ENCODE results near the gene NAGPA.
"Not testable (repeated sequence)": the region's sequence is repeated elsewhere in the genome, so short reads cannot be mapped to it uniquely, and the experiment has no call there.

NAGPA gene, protein sequence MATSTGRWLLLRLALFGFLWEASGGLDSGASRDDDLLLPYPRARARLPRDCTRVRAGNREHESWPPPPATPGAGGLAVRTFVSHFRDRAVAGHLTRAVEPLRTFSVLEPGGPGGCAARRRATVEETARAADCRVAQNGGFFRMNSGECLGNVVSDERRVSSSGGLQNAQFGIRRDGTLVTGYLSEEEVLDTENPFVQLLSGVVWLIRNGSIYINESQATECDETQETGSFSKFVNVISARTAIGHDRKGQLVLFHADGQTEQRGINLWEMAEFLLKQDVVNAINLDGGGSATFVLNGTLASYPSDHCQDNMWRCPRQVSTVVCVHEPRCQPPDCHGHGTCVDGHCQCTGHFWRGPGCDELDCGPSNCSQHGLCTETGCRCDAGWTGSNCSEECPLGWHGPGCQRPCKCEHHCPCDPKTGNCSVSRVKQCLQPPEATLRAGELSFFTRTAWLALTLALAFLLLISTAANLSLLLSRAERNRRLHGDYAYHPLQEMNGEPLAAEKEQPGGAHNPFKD

DNA sequence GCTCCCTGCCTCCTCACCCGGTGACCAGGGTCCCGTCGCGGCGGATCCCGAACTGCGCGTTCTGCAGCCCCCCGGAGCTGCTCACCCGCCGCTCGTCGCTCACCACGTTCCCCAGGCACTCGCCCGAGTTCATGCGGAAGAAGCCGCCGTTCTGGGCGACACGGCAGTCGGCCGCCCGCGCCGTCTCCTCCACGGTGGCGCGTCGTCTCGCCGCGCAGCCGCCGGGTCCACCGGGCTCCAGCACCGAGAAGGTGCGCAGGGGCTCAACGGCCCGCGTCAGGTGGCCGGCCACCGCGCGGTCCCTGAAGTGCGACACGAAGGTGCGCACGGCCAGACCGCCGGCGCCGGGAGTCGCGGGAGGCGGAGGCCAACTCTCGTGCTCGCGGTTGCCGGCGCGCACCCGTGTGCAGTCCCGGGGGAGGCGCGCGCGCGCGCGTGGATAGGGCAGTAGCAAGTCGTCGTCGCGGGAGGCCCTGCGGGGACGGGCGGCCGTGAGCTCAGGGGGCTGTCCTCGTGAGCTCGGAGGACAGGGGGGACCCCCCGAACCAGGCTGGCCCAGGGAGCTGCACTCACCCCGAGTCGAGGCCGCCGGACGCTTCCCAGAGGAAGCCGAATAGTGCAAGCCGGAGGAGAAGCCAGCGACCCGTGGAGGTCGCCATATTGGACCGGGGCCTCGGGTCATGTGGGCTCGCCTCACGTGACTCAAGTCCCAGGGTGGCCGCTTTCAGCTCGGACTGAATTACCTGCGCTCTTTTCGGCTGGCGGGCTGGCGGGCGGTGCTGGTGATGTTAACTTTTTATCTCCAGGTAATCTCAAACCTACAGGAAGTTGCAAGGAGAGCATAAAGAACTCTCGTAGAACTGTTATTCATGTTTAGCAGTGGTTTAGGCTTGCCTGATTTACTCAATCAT lies at the start of gene NAGPA:
Gene NAGPA (minus strand): TSS at position 680 of the 911 bp plus-strand sequence. CDS start 21 bp downstream, at position 659.
- peak; percentile 78 for DNase-seq

DNA sequence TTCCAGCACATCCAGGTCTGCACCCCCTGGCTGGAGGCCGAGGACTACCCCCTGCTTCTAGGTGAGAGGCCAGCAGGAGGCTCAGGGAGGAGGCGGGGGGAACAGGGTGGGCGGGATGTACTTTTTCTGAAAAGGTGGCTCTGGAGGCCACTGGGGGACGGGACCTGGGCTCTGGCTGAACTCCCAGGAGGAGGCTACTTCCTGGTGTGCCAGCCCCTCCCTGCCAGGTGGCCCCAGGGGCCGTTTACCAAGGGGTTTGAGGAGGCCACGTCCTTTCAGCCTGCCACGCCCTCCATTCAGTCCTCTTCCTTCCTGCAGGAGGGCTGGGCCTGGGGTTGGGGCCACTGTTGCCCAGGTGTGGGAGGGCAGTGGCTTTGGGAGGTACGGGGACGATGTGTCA lies 47.3 kb upstream of the NAGPA start:
- DNase-seq: not testable (repeated sequence)

DNA sequence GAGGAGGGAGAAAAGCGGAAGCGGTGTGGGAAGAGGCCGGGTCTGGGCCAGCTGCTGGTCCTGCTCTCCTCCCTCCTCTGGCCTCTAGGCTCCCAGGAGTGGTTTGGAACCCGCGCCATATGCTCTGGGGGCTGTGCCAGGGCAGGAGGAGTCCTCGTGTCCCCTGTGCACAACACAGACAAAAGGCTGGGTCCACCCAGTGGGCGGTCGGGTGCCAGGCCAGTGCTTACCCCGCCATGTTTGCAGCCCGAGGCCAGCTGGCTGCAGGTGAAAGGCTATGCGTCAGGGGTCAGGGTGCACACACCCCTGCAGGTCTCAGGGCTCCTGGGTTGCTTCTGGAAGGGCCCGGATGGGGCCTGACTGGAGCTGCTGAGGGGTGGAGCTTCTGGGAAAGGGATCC lies 46.7 kb upstream of the NAGPA start:
- DNase-seq: not testable (repeated sequence)

DNA sequence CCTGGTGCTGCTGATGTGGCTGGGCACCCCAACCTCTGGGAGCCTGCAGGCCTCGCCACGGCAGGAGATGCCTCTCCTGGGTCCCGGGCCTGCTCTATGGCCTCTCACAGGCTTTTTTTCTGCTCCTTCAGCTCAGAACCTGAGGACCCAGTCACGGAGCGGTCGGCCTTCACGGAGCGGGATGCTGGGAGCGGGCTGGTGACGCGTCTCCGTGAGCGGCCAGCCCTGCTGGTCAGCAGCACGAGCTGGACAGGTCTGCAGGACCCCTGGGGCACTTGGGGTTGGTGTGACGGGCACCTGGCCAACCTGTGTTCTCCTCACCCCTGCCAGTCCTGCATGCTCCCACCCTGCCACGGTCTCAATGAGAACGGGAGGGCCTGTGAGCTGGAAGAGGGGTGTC lies 44.9 kb upstream of the NAGPA start:
- DNase-seq: no peak

DNA sequence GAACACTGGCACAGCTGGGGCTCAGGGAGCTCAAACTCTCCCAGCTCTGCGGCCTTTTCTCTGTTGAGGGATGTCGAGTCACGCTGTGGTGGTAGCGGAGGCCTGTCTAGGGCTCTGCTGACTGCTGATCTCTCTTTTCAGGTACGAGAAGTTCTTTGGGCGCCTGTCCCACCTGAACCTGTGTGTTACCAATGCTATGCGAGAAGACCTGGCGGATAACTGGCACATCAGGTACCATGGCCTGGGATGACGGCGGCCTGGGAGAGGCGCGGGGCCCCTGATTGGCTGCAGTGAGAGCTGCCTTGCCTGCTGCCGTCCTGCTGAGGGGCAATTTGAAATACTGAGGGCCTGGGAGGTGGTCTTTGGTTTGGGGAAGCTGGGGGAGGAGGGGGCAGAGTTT lies 43.6 kb upstream of the NAGPA start:
- no peak for DNase-seq

DNA sequence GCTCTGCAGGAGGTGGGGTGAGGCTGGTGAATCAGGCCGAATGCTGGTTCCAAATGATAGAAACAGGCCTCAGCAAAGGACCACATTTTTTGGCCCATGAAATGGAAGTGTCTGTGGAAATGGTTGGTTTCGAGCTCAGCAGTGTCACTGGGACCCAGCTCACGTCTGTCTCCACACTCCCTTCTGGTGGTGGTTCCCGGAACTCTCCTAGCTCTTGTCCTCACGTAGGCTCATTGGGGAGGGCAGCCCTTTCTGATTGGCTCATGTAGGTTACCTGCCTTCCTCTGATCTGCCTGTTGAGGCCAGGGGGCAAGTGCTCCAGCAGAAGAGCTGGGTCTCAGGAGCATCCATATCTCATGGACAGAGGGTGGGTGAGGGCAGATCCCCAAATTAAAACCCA lies 41.9 kb upstream of the NAGPA start:
- no peak for DNase-seq

DNA sequence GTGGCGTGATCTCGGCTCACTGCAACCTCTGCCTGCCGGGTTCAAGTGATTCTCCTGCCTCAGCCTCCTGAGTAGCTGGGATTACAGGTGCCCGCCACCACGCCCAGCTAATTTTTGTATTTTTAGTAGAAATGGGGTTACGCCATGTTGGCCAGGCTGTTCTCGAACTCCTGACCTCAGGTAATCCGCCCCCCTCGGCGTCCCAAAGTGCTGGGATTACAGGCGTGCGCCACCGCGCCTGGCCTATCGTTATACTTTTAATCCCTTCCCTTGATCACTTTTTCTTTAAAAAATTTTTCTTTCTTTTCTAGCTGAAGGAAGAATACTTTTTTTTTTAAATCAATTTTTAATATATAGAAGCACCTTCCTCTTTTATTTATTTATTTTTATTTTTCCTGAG lies 40.0 kb upstream of the NAGPA start:
- not testable (repeated sequence) for DNase-seq

DNA sequence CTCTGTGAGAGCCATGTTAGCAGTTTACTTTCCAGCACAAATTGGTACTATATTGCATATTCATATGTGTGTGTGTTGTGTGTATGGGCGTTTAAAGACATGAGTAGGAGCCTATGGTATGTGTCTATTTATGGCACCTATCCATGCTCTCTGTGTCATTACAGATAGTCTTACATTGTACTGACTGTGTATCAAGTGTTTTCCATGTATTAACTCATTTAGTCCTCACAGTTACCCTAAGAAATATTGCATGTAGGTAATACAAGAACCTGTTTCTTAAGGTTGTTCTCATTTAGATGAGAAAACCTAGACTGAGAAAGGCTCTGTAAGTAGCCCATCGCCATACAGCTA lies 39.5 kb upstream of the NAGPA start:
- no peak for DNase-seq

DNA sequence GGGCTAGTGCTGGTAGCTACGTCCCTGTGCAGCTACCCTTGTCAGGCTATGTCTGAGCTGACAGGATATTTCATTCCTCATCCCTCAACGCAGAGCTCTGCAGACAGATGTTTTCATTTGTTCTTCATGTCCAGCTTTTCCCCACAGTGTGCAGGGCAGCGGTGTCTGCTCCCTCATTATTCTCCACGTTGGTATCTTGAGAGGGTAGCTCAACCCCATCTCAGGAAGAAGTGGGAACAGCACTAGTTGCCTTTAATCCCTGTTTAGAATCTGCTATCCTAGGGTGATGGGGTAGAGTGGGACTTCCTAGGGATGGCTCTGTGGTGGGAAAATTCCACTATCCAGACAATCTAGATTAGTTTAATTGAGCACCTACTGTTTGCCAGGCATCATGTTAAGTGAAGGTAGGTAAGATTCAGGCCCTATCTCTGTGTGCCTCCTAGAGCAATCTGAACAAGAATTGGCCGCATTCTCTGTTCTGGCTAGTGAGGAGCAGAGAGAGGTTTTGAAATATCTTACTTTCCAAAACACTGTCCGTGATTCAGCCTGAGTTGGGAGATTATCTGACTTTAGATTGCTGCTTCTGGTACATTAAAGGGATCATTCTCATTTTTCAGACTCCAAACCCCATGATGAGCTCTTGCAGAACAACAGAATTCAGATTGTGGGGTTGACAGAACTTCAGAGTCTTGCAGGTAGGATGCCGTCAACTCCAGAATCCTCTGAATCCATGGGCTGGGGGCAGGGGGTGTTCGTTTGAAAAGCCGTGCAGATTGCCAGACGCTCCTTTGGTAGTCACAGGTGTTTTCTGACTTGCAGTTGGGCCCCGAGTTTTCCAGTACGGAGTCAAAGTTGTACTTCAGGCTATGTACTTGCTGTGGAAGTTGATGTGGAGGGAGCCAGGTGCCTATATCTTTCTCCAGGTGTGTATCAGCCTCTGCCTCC lies 38.9 kb upstream of the NAGPA start:
- no peak for DNase-seq

DNA sequence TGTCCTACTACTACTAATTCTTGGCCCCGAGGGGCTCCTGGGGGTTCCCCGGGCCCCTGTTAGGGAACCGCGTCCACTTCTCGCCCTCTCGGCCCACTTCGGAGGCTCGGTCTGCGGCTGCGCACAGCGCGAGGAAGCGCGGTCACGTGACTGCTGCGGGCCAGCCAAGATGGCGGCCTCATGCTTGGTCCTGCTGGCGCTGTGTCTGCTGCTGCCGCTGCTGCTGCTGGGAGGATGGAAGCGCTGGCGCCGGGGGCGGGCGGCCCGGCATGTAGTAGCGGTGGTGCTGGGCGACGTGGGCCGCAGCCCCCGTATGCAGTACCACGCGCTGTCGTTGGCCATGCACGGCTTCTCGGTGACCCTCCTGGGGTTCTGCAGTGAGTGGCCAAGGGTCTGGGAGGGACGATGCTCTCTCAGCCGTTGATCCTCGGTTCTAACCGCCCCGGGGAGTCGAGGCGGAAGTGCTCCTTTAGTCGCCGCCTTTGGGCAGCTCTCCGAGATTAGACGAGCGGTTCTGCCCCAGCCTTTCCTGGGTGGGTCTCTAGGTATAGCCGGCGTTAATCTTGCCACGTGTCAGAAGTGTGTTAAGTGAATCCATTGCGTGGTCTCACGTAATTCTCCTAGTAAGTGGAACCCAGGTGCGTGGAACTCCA lies 38.1 kb upstream of the NAGPA start, which contains the start of gene ALG1:
Gene ALG1 (plus strand): TSS at position 163 of the 653 bp plus-strand sequence. CDS start 7 bp downstream, at position 170.
- DNase-seq: peak; percentile 87

DNA sequence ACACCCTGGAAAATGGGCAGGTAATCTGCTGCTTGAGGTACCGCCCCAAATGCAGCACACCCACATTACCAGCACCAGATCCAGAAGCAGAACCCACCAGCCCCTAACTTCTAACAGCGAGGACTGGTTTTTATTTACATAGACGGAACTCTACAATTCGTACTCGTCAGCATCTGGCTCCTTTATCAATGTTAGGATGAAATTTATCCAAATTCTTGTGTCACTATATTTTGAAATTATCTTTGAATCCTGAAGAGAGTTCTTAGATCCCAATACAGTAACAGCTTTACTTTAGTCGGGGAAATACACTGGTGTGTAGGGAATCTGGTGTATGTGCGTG lies 37.6 kb upstream of the NAGPA start:
- no peak for DNase-seq

DNA sequence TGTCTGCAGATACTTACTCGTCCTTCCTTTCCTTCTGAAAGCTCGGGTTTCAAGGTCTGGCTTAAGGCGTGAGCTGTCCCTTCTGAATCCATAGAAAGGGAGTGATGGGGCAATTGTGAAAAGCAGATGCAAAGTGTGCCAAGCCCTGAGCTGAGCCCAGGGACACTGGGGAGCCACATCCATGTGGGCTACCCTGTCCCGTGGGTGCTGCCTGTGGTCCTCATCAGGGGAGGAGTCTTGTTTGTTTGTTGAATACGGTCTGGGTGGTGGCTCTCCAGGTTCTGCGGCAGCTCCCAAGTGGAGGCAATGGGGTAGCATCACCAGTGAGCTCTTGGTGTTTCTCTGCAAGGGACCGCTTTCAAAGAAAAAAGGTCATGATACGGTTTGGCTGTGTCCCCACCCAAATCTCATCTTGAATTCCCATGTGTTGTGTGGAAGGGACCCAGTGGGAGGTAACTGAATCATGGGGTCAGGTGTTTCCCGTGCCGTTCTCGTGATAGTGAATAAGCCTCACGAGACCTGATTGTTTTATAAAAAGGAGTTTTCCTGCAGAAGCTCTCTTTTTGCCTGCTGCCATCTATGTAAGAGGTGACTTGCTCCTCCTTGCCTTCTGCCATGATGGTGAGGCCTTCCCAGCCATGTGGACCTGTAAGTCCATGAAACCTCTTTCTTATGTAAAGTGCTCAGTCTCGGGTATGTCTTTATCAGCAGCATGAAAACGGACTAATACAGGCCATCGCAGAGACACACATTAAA lies 36.9 kb upstream of the NAGPA start:
- DNase-seq: no peak

DNA sequence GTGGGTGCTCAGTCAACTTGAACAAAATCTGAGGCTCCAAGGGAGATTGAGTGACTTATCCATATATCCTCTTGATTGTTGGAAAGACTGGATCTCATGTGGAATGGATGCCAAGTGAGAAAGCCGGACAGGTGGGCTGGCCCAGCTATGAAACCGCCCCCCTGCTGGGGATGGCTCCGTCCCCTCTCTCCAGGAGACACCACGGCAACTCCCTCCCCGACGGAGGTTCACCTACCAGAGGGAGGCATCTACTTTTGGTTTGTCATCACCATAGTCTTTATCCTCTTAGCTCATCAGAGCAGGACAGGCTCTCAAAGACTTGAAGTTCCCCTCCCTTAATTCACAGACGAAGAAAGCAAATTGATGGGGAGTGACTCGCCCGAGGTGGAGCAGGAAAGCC lies 36.1 kb upstream of the NAGPA start:
- no peak for DNase-seq

DNA sequence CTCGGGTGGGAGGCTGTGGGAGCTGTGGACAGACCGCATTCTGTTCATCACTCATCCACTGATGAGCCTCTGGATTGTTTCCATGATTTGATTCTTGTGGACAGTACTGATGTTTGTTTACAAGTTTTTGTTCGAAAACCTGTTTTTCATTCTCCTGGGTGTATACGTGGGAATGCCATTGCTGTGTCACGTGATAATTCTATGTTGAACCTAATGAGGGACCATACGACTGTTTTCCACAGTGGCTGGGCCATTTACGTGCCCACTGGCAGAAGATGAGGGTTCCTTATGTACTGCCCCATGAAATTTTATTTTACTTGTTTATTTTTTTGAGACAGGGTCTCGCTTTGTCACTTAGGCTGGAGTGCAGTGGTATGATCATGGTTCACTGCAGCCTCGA lies 35.3 kb upstream of the NAGPA start:
- DNase-seq: no peak

DNA sequence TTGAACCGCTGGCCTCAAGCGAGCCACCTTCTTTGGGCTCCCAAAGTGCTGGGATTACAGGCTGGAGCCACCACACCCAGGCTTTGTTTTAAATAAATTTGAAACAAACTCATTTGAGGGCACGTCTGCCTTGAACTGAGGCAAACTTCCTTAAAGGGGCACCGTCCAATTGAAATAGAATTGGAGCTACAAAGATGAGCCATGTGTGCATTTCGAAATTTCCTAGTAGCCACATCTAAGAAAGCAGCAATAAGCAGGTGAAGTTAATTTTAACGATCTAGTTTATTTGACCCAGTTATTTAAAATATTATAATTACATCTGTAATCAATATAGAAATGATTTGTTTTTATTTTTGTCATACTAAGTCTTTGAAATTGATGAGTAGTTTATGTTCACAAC lies 32.8 kb upstream of the NAGPA start:
- no peak for DNase-seq

DNA sequence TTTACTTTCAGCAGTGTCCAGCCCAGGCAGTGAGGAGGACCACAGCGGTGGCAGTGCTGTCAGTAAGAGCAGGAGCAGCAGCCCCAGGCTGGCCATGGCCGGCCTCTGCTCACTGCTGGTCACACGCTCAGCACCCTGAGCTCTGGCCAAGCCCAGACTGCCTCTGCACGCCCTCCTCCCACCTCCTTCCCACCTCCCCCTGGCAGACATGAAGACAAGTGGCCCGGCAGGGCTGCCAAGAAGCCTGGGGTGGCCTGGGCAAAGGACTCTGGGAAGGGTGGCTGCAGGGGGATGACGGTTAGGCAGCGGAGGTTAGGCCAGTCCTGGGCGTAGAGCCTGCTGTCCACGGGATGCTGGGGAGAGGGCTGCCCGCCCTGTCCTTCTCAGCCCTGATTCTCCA lies 32.1 kb upstream of the NAGPA start, which contains the start of gene C16orf89:
Gene C16orf89 (minus strand): TSS at position 144 of the 400 bp plus-strand sequence. CDS start 48 bp downstream, at position 96.
- no peak for DNase-seq

DNA sequence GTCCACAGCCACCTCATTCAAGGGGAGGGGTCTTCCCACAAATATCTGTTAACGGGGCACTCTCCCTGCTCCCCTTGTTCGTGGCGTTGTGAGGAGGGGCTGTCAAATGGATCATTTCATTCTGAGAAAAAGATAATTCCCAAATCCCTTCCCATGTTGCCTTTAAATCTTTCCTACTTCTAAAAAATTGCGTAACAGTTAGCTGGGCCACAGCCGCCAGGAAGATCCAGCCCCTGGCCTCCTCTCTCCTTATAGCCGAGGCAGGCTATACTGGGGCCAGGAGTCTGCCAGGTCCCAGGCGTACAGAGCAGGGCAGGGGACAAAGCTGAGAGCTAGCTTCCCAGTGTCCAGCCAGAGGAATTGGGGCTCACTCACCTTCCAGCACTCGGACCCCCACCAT lies 31.6 kb upstream of the NAGPA start:
- no peak for DNase-seq

DNA sequence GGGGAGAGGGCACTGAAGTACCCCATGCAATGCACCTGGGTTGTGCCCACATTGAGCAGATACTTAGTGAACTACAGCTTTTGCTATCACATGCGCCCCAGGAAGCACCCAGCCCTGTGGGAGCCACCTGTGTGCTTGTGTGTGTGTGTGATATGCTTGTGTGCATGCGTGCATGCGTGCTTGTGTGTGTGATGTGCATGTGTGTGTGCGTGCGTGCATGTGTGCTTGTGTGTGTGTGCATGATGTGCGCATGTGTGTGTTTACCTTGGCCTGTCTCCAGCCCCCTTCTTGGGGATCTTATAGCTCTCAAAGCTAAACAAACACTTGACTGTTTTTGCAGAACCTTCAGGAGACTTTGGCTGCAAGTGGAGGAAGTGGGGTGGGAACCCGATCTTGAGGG lies 31.2 kb upstream of the NAGPA start:
- no peak for DNase-seq

DNA sequence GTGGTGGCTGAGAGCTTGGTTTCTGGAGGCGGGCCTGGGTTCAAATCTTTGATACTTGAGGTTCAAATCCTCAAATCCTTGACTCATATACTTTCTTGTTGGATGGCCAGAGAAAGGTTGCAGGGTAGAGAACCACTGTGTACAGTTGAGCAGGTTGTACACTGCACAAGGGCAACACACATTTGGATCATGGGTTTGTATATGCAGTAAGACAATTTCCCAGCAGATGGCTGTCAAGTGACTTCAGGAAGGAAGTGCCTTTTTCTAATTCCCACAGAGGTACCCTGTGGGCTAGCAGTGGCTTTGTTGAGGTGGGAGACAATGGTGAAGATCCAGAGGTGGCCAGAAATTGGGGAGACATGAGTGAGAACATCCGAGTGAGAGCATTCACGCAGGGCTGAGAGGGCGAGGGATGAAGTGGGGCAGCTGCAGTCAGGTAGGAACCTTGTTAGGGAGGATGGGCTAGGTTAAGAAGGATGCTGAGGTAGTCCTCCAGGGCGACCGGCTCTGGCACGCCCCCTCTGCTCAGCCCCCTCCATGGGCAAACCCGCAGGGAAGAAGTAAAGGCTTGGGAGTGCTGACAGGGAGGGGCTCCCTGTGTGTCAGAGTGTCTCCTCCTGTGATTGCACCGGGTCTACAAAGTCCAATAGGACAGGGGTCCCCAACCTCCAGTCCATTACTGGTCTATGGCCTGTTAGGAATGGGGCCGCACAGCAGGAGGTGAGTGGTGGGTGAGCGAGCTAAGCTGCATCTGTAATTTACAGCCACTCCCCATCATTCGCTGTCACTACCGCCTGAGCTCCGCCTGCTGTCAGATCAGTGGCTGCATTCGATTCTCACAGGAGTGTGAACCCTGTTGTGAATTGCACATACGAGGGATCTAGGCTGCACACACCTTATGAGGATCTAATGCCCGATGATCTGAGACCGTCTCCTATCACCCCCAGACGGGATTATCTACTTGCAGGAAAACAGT lies 29.3 kb upstream of the NAGPA start:
- no peak for DNase-seq

DNA sequence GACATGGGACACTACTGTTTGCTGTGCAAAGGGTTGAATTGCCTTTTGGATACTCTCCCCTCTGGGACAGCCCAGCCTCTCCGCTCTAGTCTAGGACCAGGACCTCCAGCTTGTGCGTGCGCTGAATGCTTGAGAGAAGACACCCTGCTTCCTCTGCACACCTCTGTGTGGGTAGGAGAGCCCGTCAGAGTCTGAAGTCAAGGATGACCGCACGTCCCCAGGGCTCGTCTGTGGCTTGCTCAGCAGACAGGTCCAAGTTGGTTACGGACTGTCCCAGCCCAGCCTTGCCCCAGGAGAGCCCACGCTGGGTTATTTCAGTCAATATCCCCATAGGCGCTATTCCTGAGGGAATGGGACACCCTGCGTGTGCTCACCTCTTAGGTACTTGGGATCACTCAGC lies 28.3 kb upstream of the NAGPA start:
- no peak for DNase-seq
